Mesodermal cell (in vitro differentiated cells): ENCODE measurements around the gene TSGA10.

Experiments
- H3K27ac ChIP-seq: 2 replicates; pipeline ENCODE4 v1.7.0; 2013; ENCODE audit warnings: mild to moderate bottlenecking, low read depth, low read length, moderate library complexity; ENCODE audit not compliant: severe bottlenecking
- H3K36me3 ChIP-seq: 2 replicates; pipeline ENCODE4 v1.7.1; 2013; ENCODE audit warnings: mild to moderate bottlenecking, low read length, moderate library complexity; ENCODE audit not compliant: control insufficient read depth, insufficient read depth
- H3K4me1 ChIP-seq: one replicate; pipeline ENCODE4 v1.7.1; 2013; ENCODE audit warnings: mild to moderate bottlenecking, low read length; ENCODE audit not compliant: insufficient read depth, control insufficient read depth, poor library complexity, severe bottlenecking
- H3K4me3 ChIP-seq: 2 replicates; pipeline ENCODE4 v1.7.0; 2013; ENCODE audit warnings: low read length, control low read depth, mild to moderate bottlenecking; ENCODE audit not compliant: insufficient read depth, poor library complexity, severe bottlenecking; ENCODE audit errors: extremely low read depth
- H3K9me3 ChIP-seq: 2 replicates; pipeline ENCODE4 v1.7.1; 2013; ENCODE audit warnings: mild to moderate bottlenecking, low read length, moderate library complexity; ENCODE audit not compliant: control insufficient read depth
- WGBS, 2 experiments: methylation state at CpG; one replicate each; pipeline ENCODE4 v1.1.5; 2013; ENCODE audit warnings: missing lambda C conversion rate in 2 of 2; ENCODE audit not compliant: insufficient coverage in 2 of 2; 5-methylcytosine and 5-hydroxymethylcytosine counted together

Gene TSGA10

DNA sequence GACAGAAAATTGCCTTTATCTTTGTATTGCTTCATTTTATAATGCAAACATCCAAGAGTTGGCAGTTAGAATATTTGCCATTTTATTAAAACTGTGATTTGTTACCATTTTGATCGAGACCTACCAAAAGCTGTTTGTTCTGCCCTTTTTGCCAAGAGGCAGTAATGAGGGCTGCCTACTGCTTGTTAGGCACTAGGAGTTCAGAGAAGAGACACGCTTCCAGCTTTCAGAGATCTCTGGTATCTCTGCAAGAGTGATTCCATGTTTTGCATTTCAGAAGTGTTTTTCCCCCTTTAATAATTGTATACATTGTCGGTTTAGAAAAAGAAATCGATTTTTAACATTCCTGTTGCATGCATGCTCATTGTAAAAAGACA lies 26.9 kb upstream of the TSGA10 start:
- 0 to 10% methylated on average over 2 of the region's 4 CpGs for WGBS, 2 experiments
- H3K27ac ChIP-seq, result peak overlapping the region; percentile 78
- H3K9me3 ChIP-seq, result no peaks in the 10 kb centered on the region

DNA sequence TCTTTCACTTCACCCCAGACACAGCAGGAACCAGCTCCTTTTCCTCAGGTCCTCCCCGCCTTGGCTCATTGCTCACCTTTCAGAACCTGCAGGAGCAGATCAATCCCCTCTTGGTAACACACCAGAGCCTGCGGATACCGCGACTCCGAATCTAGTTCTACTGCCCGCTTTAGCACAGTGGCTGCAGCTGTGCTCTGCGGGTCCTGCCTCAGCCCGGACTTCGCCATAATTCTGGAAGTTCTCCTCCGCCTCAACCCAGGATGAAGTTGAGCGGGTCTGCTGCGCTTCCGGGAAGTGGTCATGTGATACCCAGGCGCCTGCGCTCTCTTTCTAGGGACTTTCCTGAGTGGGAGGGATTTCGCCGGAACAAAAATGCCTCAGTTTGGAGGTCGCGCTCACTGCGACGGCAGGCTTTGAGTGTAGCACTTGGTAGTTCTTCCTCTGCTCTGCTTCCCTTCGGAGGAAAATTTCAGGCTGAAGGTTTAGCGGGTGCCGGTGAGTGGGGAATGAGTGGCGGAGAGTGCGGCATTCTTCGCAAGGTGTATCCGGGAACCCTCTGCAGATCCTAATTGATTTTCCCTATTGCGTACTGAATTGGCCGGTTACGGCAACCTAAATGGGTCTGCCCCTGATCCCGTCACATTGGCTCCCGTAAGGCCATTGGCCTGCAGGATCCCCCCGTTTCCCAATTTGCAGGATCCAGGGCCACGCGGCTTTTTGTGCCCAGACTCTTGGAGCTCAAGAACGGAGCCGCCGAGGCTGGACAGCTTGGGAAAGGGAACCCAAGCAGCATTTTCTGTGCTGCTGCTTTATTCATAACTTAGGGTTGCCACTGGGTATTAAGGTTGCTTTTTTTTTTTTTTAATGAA lies 26.2 kb upstream of the TSGA10 start, which contains the start of the genes MITD1 and MRPL30:
Gene MITD1 (minus strand): TSS at position 304 of the 869 bp plus-strand sequence. CDS start 77 bp downstream, at position 227.
Gene MRPL30 (plus strand): TSS at position 430 of the 869 bp plus-strand sequence. CDS start 5,020 bp downstream, outside the sequence.
- Histone ChIP-seq H3K27ac (peak within 1 kb of the TSS; percentile 78), H3K4me3 (peak within 1 kb of the TSS; percentile 87), H3K36me3 (peaks cover 5% of the 10 kb centered on the region), H3K9me3 (no peaks in the 10 kb centered on the region), H3K4me1 (peaks cover 7% of the 10 kb centered on the region)
- WGBS, 2 experiments, result 0% methylated on average over 30 to 32 of the region's 39 CpGs

More for the DNA sequence above, 26.9 kb upstream of the TSGA10 start:
- H3K36me3 ChIP-seq, result peaks cover 11% of the 10 kb centered on the region
- peak overlapping the region; percentile 87 for H3K4me3 ChIP-seq
- peaks cover 7% of the 10 kb centered on the region for H3K4me1 ChIP-seq

DNA sequence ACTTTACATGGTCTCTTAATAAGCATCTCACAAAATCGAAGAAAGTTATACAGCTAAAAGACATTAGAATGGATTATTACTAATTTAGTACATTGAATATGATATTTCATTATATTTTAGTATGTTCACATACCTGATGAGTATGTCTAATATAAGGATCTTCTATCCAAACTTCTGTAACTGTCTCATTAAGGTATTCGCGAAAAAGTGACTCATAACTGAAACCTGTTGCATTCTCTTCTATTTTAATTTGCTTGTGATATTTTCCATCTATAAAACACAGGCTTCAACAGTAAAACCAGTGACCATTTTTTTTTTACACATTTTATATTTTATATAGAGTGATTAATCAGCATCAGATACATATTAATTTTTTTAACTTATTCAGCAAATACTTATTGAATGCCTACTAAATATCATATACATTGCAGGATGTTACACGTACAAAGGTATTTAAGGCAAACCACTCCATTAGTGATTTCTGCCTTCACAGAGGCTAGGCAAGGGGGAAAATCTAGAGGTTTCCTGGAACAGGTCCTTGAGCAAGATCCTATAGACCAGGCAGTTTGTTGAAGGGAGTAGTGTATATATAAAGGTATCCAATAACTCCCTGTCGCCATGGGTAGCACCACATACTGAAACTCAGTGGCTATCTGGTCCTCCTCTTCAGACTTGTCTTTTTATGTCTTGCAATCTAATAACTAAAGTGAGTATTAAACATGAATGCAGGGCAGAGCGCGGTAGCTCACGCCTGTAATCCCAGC lies 16.8 kb upstream of the TSGA10 start:
- Histone ChIP-seq H3K27ac (no peak overlapping the region), H3K4me3 (no peak overlapping the region), H3K4me1 (no peaks in the 10 kb centered on the region), H3K36me3 (peaks cover 34% of the 10 kb centered on the region), H3K9me3 (no peaks in the 10 kb centered on the region)
- 94% methylated on average over 2 of the region's 8 CpGs; no CpG with 5 or more reads in 1 of the 2 experiments for WGBS, 2 experiments

DNA sequence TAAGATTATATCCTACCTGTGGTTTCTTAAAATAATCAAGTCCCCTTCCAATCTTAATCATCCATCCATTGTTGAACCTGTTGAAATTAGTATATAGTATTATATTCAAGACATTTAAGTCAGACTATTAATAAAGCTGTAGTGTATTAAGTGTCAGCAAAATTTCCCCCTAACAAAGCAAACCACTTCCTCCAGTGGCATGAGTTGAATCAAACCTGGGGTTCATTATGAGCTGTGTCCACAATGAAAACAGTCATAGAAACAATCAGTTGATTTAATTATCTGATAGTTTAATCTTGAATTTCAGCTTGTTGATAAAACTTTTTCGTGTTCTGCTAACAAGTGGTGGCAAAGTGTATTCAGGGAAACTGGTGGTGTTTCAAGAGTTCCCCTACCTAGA lies 14.8 kb upstream of the TSGA10 start:
- no peaks in the 10 kb centered on the region for H3K9me3 ChIP-seq
- H3K27ac ChIP-seq, result no peak overlapping the region
- H3K36me3 ChIP-seq, result peaks cover 34% of the 10 kb centered on the region
- H3K4me1 ChIP-seq, result no peaks in the 10 kb centered on the region
- WGBS, 2 experiments, result 91 to 100% methylated on average over 1 of the region's 1 CpG
- H3K4me3 ChIP-seq, result no peak overlapping the region

DNA sequence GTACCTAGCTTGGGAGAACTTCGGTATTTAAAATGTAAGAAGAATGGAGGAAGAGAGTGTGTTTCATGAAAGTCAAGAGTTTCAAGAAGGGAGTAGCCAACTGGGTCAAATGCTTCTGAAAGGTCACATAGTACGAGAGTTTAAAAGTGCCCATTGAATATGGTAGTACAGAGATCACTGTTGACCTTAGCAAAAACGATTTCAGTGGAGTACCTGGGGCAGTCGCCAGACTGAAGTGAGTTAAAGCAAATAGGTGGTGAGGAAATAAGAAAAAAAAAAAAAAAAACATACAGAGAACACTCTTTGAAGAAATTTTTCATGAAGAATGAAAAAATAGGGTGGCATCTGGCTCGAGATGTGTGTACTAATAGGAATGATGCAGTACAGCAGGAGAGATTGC lies 11.5 kb upstream of the TSGA10 start:
- peaks cover 25% of the 10 kb centered on the region for H3K36me3 ChIP-seq
- no peak overlapping the region for H3K27ac ChIP-seq
- H3K4me3 ChIP-seq, result no peak overlapping the region
- WGBS, 2 experiments, result 84 to 100% methylated on average over 2 to 4 of the region's 5 CpGs
- H3K9me3 ChIP-seq, result no peaks in the 10 kb centered on the region
- no peaks in the 10 kb centered on the region for H3K4me1 ChIP-seq

DNA sequence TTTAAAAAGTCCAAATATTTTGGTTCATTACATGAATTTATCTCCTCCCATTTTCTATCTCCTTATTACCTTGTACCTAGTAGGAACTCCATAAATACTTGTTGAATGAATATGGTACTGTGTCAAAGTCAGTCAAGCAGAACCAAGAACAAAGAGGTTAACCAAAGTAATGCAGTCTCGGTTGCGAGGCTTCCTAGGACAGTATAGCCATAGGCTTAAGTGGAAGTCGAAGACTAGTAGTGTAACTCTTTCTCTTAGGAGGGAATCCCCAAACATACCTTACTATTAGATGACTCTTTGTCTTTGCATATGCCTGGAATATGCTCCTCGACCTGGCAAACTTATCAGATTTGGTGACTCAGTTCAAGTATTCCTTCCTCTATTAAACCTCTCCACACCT lies 4.9 kb upstream of the TSGA10 start:
- Histone ChIP-seq H3K36me3 (peaks cover 24% of the 10 kb centered on the region), H3K9me3 (no peaks in the 10 kb centered on the region), H3K4me3 (no peak overlapping the region), H3K4me1 (peaks cover 5% of the 10 kb centered on the region), H3K27ac (no peak overlapping the region)
- WGBS, 2 experiments, result 81 to 89% methylated on average over 3 of the region's 4 CpGs

DNA sequence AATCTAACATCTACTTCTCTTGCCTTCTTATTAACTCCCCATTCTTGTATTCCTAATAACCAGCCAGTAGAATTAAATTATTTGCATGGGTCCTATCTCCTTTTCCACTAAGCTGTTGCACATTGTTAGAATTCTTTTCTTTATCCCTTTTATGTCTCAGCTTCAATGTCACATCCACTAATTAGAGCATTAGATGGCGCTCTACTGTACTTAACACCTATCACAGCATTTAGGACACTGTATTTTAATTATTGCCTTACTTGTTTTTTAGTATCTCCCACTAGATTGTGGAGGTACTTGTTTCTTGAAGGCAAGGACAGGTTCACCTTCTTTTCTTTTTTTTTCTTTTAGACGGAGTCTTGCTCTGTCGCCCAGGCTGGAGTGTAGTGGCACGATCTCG lies 3.9 kb upstream of the TSGA10 start:
- Histone ChIP-seq H3K9me3 (no peaks in the 10 kb centered on the region), H3K27ac (no peak overlapping the region), H3K4me1 (peaks cover 5% of the 10 kb centered on the region), H3K36me3 (peaks cover 24% of the 10 kb centered on the region), H3K4me3 (no peak overlapping the region)
- 100% methylated on average over 2 to 4 of the region's 5 CpGs for WGBS, 2 experiments

DNA sequence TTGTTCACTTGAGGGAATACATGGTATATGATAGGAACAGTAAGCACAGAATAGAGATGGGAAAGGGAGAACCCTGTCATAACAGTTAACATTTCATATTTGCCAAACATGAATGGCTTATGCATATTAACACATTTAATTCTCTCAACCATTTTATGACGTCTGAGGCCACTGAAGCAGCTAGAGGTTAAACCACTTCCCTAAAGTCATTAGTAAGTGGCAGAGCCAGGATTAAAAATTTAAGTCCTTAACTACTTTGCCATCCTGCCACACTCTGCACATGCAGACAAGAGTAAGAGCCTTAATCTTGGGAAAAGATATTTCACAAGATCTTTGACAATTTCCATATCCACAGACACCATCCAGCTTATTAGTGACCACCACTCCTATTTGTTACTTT lies 2.1 kb upstream of the TSGA10 start:
- 83 to 100% methylated on average over 1 of the region's 1 CpG for WGBS, 2 experiments
- Histone ChIP-seq H3K27ac (no peak overlapping the region), H3K36me3 (peaks cover 20% of the 10 kb centered on the region), H3K9me3 (no peaks in the 10 kb centered on the region), H3K4me1 (peaks cover 5% of the 10 kb centered on the region), H3K4me3 (no peak overlapping the region)

DNA sequence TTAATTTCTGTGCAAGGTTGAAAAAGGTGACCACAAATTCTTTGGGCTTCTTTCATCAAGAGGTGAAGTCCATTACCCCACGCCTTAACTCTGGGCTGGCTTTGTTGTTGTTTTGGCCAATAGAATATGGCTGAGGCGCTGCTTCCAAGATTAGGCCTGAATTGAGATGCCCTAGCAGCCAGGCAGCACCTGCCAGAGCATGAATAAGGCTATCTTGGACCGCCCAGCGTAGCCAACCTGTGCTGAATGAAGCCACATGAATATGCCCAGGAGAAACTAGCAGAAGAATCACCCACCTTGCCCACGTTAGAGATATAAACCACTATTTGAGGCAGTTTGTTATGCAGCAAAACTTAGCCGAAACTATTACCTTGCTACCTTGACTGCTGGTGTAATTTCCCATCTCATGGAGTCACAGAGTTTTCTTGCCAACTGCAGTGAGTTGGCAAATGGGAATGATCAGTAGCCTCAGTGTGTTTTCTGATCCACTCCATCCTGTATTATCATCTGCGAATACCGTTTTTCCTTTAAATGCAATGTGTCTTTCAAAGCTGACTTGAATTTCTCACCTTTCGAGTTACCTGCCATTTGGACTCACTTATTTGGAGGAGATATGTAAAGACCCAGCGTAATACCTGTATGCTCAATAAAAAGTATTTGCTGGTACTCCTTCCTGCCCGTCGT lies 679 bp downstream of the TSGA10 start:
- Histone ChIP-seq H3K4me1 (peaks cover 5% of the 10 kb centered on the region), H3K27ac (no peak overlapping the region), H3K4me3 (peak overlapping the region; percentile 67), H3K9me3 (no peaks in the 10 kb centered on the region), H3K36me3 (peaks cover 12% of the 10 kb centered on the region)
- WGBS, 2 experiments, result 57 to 61% methylated on average over 11 of the region's 12 CpGs

DNA sequence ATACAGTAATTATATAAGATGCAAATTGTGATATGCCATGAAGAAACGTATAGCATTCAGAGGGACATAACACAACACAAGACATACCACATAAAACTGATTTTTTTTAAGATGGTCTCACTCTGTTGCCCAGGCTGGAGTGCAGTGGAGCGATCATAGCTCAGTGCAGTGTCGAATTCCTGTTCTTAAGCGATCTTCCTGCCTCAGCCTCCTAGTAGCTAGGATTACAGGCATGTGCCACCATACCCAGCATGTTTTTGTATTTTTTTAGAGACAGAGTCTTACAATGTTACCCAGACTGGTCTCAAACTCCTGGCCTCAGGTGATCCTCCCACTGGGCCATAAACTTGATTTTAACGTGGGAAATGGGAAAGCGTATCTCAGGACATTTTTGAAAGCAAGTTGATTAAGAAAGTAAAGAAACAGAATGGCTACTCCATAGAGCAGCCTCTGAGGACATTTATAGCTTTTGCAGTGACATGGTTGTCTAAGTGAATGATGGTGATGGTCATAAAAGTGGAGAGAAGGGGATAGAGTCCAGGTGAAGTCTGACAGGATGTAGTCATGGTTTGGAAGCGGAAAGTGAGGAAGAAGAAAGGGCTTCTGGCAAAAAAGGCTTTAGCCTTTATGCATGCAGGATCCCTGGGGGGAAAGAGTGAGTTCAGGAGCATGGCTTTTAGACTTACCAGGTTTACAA lies 2.4 kb downstream of the TSGA10 start:
- H3K9me3 ChIP-seq, result no peaks in the 10 kb centered on the region
- 89 to 91% methylated on average over 6 to 7 of the region's 7 CpGs for WGBS, 2 experiments
- peaks cover under 1% of the 10 kb centered on the region for H3K36me3 ChIP-seq
- H3K4me3 ChIP-seq, result no peak overlapping the region
- peaks cover 5% of the 10 kb centered on the region for H3K4me1 ChIP-seq
- no peak overlapping the region for H3K27ac ChIP-seq
